ENCODE measurements around the gene ZSCAN9.

Gene ZSCAN9

GRCh38 chr6:28224131-28225055 is 682 bp upstream of the ZSCAN9 start:
- no peak for DNase-seq

GRCh38 chr6:28226460-28226859 is 1.4 kb downstream of the ZSCAN9 start:
- DNase-seq: no peak

GRCh38 chr6:28232785-28233184 is 7.7 kb downstream of the ZSCAN9 start:
- no peak for DNase-seq

- no peak for DNase-seq
These were observed 10.9 kb downstream of the ZSCAN9 start for GRCh38 chr6:28235912-28236452.

- DNase-seq: no peak
These were observed 14.6 kb downstream of the ZSCAN9 start for GRCh38 chr6:28239636-28240035.

GRCh38 chr6:28240471-28240870 is 15.4 kb downstream of the ZSCAN9 start:
- no peak for DNase-seq

- no peak for DNase-seq
These were observed 18.9 kb downstream of the ZSCAN9 start for GRCh38 chr6:28243946-28244345.

- no peak for DNase-seq
These were observed 20.3 kb downstream of the ZSCAN9 start for GRCh38 chr6:28245206-28245941.

- DNase-seq: no peak
These were observed 23.8 kb downstream of the ZSCAN9 start for GRCh38 chr6:28248916-28249315.

- DNase-seq: no peak
These were observed 25.7 kb downstream of the ZSCAN9 start for GRCh38 chr6:28250747-28251146.

- peak in 1 of 2 donors; percentile 13 for DNase-seq
These were observed 26.6 kb downstream of the ZSCAN9 start for GRCh38 chr6:28251661-28252008.

GRCh38 chr6:28252009-28252975 is 27.2 kb downstream of the ZSCAN9 start, which contains the start of gene ZKSCAN4:
Gene ZKSCAN4, minus strand, starts transcription at chr6:28252269. Its CDS starts 289 bp downstream, at chr6:28251980.
- peak; percentile 77 to 83 for DNase-seq

GRCh38 chr6:28254121-28254519 is 29.0 kb downstream of the ZSCAN9 start:
- no peak for DNase-seq

GRCh38 chr6:28257042-28257441 is 32.0 kb downstream of the ZSCAN9 start:
- DNase-seq: no peak

GRCh38 chr6:28258877-28259777 is 34.1 kb downstream of the ZSCAN9 start, which contains the start of gene NKAPL:
Gene NKAPL, plus strand, starts transcription at chr6:28259297. Its CDS starts 75 bp downstream, at chr6:28259372.
- peak; percentile 41 to 69 for DNase-seq

GRCh38 chr6:28263922-28264321 is 38.8 kb downstream of the ZSCAN9 start:
- no peak for DNase-seq

GRCh38 chr6:28264834-28265401 is 39.8 kb downstream of the ZSCAN9 start:
- no peak for DNase-seq

GRCh38 chr6:28266563-28266961 is 41.5 kb downstream of the ZSCAN9 start:
- no peak for DNase-seq

- DNase-seq: peak; percentile 70 to 78
These were observed 42.1 kb downstream of the ZSCAN9 start, which contains the start of gene ZSCAN26 for GRCh38 chr6:28266962-28267694. Gene ZSCAN26, plus strand, starts transcription at chr6:28267143. Its CDS starts 4,777 bp downstream, at chr6:28271920.

- no peak for DNase-seq
These were observed 42.6 kb downstream of the ZSCAN9 start for GRCh38 chr6:28267695-28268059.

Data from stimulated activated CD4-positive, alpha-beta T cell treated with anti-CD3 and anti-CD28 coated beads, Interleukin-2, amount 100 ng/mL, for 48 hours (primary cell).